Breast epithelium (tissue), 3 donors: ENCODE data around the gene SYNDIG1.

Experiments
- POLR2A ChIP-seq: fragments of 450-650 bp; IDR thresholded peaks from one replicate; pipeline ENCODE4 v1.6.1; 2016; ENCODE audit warnings: antibody characterized with exemption, mild to moderate bottlenecking, moderate library complexity
- TF ChIP-seq, protein P1 (sequence below), 3 donors: fragments of 450-650 bp; IDR thresholded peaks; one replicate each; pipeline ENCODE4 v1.5.1; 2016 to 2017; ENCODE audit warnings: antibody characterized with exemption in 3 of 3, mild to moderate bottlenecking in 3 of 3, moderate library complexity in 3 of 3

DNA sequence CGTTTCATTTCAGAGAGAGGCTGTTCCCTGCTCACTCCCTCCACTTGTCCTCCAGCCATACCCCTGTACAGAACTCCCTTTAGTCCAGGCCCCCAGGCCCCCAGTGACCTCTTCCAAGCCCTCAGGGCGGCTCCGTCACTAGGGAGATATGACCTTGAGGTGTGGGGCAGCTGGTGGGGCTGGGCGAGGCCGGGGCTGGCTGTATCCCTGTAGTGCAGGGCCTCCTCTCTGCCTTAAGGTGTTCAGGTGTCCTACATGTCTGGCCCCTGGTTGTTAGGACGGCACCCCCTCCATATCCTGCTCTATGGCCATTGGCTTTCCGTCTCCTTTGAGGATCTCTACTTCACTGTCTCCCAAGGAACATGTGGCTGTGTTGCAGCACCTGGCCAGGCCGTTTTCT lies 17.4 kb upstream of the SYNDIG1 start:
- TF ChIP-seq, protein P1, sequence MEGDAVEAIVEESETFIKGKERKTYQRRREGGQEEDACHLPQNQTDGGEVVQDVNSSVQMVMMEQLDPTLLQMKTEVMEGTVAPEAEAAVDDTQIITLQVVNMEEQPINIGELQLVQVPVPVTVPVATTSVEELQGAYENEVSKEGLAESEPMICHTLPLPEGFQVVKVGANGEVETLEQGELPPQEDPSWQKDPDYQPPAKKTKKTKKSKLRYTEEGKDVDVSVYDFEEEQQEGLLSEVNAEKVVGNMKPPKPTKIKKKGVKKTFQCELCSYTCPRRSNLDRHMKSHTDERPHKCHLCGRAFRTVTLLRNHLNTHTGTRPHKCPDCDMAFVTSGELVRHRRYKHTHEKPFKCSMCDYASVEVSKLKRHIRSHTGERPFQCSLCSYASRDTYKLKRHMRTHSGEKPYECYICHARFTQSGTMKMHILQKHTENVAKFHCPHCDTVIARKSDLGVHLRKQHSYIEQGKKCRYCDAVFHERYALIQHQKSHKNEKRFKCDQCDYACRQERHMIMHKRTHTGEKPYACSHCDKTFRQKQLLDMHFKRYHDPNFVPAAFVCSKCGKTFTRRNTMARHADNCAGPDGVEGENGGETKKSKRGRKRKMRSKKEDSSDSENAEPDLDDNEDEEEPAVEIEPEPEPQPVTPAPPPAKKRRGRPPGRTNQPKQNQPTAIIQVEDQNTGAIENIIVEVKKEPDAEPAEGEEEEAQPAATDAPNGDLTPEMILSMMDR (IDR thresholded peaks at IDR 0.05), result no peak
- TF ChIP-seq POLR2A, result no peak
